SK-N-SH treated with all-trans-retinoic acid at 6 μM for 48 hours (cell line): ENCODE results near the gene LEPROT.

Experiments used
- ATAC-seq: fragments of 200-7000 bp; cut with Tn5 transposase; 3 replicates; pipeline ENCODE4 v1.9.1; 2020; ENCODE audit warnings: mild to moderate bottlenecking, moderate library complexity
- ARNTL ChIP-seq: fragments of 450-650 bp; formaldehyde crosslinking; IDR thresholded peaks from 2 replicates; pipeline ENCODE4 v1.5.0; 2020; ENCODE audit warnings: low read depth, mild to moderate bottlenecking, moderate library complexity, borderline replicate concordance
- BACH2 ChIP-seq: fragments of 250-450 bp; sonication (Bioruptor Pico); IDR thresholded peaks from 2 replicates; pipeline ENCODE4 v1.9.0; 2021; ENCODE audit warnings: mild to moderate bottlenecking, borderline replicate concordance
- ESRRG ChIP-seq: fragments of 250-450 bp; sonication (Bioruptor Pico); IDR thresholded peaks from 2 replicates; pipeline ENCODE4 v1.6.1; 2021; ENCODE audit warnings: mild to moderate bottlenecking
- GLIS3 ChIP-seq: fragments of 250-450 bp; sonication (Bioruptor Pico); IDR thresholded peaks from 2 replicates; pipeline ENCODE4 v1.5.0; 2020; ENCODE audit warnings: mild to moderate bottlenecking, moderate library complexity
- ISL1 ChIP-seq: fragments of 250-450 bp; sonication (Bioruptor Pico); IDR thresholded peaks from 2 replicates; pipeline ENCODE4 v2.1.2; 2022; ENCODE audit warnings: mild to moderate bottlenecking, moderate library complexity
- OSR1 ChIP-seq: fragments of 250-450 bp; sonication (Bioruptor Pico); IDR thresholded peaks from 2 replicates; pipeline ENCODE4 v1.8.0; 2022; ENCODE audit warnings: moderate library complexity, mild to moderate bottlenecking, inconsistent platforms
- PATZ1 ChIP-seq: fragments of 250-450 bp; sonication (Bioruptor Pico); IDR thresholded peaks from 2 replicates; pipeline ENCODE4 v1.8.0; 2020; ENCODE audit warnings: mild to moderate bottlenecking, moderate library complexity, borderline replicate concordance
- POU6F1 ChIP-seq: fragments of 250-450 bp; sonication (Bioruptor Pico); IDR thresholded peaks from 2 replicates; pipeline ENCODE4 v1.8.0; 2021; ENCODE audit warnings: low read depth, mild to moderate bottlenecking, moderate library complexity, borderline replicate concordance
- PPARA ChIP-seq: fragments of 250-450 bp; sonication (Bioruptor Pico); IDR thresholded peaks from 2 replicates; pipeline ENCODE4 v1.5.0; 2020; ENCODE audit warnings: mild to moderate bottlenecking, borderline replicate concordance
- RARB ChIP-seq: fragments of 250-450 bp; sonication (Bioruptor Pico); IDR thresholded peaks from 2 replicates; pipeline ENCODE4 v1.8.0; 2021; ENCODE audit warnings: mild to moderate bottlenecking, moderate library complexity
- SNAI2 ChIP-seq: fragments of 250-450 bp; sonication (Bioruptor Pico); IDR thresholded peaks from 2 replicates; pipeline ENCODE4 v1.5.0; 2020; ENCODE audit warnings: mild to moderate bottlenecking, moderate library complexity
- TCF4 ChIP-seq: fragments of 250-450 bp; sonication (Bioruptor Pico); IDR thresholded peaks from 2 replicates; pipeline ENCODE4 v1.8.0; 2021; ENCODE audit warnings: mild to moderate bottlenecking, moderate library complexity, borderline replicate concordance
- TOX ChIP-seq: fragments of 250-450 bp; sonication (Bioruptor Pico); IDR thresholded peaks from 2 replicates; pipeline ENCODE4 v1.8.0; 2021; ENCODE audit warnings: mild to moderate bottlenecking, moderate library complexity, borderline replicate concordance
- ZC3H10 ChIP-seq: fragments of 250-450 bp; sonication (Bioruptor Pico); IDR thresholded peaks from 2 replicates; pipeline ENCODE4 v1.5.1; 2021; ENCODE audit warnings: mild to moderate bottlenecking, moderate library complexity
- ZFP3 ChIP-seq: fragments of 250-450 bp; sonication (Bioruptor Pico); IDR thresholded peaks from 2 replicates; pipeline ENCODE4 v1.5.0; 2020; ENCODE audit warnings: mild to moderate bottlenecking, moderate library complexity
- ZFP30 ChIP-seq: fragments of 450-650 bp; formaldehyde crosslinking; IDR thresholded peaks from 2 replicates; pipeline ENCODE4 v1.5.0; 2022; ENCODE audit warnings: mild to moderate bottlenecking, moderate library complexity
- ZNF565 ChIP-seq: fragments of 450-650 bp; formaldehyde crosslinking; conservative IDR thresholded peaks from 2 replicates; pipeline ENCODE4 v1.5.0; 2020; ENCODE audit warnings: low read depth, mild to moderate bottlenecking, moderate library complexity
- ZNF70 ChIP-seq: fragments of 450-650 bp; formaldehyde crosslinking; IDR thresholded peaks from 2 replicates; pipeline ENCODE4 v1.5.0; 2020; ENCODE audit warnings: mild to moderate bottlenecking, moderate library complexity
- ZNF8 ChIP-seq: fragments of 450-650 bp; formaldehyde crosslinking; IDR thresholded peaks from 2 replicates; pipeline ENCODE4 v1.5.0; 2020; ENCODE audit warnings: mild to moderate bottlenecking, moderate library complexity
- TF ChIP-seq, protein P1 (sequence below): fragments of 250-450 bp; sonication (Bioruptor Pico); IDR thresholded peaks from 2 replicates; pipeline ENCODE4 v1.5.0; 2020; ENCODE audit warnings: mild to moderate bottlenecking, moderate library complexity
- TF ChIP-seq, protein P2 (sequence below): fragments of 250-450 bp; sonication (Bioruptor Pico); IDR thresholded peaks from 2 replicates; pipeline ENCODE4 v1.5.1; 2020; ENCODE audit warnings: low read depth, mild to moderate bottlenecking, moderate library complexity

The LEPROT gene

GRCh38 chr1:65423884-65424572 lies 3.6 kb downstream of the LEPROT start:
- TF ChIP-seq OSR1 (CRISPR knock-in tag) (no peak), PPARA (CRISPR knock-in tag) (no peak), ZC3H10 (no peak), ARNTL (CRISPR knock-in tag) (no peak), SNAI2 (CRISPR knock-in tag) (no peak), TOX (CRISPR knock-in tag) (no peak), PATZ1 (no peak), TCF4 (CRISPR knock-in tag) (no peak), ZFP30 (CRISPR knock-in tag) (no peak), ZNF70 (CRISPR knock-in tag) (no peak), GLIS3 (CRISPR knock-in tag) (no peak), ZNF565 (CRISPR knock-in tag) (no peak), ESRRG (CRISPR knock-in tag) (no peak), ZNF8 (CRISPR knock-in tag) (no peak)
- TF ChIP-seq, protein P1, sequence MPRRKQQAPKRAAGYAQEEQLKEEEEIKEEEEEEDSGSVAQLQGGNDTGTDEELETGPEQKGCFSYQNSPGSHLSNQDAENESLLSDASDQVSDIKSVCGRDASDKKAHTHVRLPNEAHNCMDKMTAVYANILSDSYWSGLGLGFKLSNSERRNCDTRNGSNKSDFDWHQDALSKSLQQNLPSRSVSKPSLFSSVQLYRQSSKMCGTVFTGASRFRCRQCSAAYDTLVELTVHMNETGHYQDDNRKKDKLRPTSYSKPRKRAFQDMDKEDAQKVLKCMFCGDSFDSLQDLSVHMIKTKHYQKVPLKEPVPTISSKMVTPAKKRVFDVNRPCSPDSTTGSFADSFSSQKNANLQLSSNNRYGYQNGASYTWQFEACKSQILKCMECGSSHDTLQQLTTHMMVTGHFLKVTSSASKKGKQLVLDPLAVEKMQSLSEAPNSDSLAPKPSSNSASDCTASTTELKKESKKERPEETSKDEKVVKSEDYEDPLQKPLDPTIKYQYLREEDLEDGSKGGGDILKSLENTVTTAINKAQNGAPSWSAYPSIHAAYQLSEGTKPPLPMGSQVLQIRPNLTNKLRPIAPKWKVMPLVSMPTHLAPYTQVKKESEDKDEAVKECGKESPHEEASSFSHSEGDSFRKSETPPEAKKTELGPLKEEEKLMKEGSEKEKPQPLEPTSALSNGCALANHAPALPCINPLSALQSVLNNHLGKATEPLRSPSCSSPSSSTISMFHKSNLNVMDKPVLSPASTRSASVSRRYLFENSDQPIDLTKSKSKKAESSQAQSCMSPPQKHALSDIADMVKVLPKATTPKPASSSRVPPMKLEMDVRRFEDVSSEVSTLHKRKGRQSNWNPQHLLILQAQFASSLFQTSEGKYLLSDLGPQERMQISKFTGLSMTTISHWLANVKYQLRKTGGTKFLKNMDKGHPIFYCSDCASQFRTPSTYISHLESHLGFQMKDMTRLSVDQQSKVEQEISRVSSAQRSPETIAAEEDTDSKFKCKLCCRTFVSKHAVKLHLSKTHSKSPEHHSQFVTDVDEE (CRISPR knock-in tag): no peak
- TF ChIP-seq, protein P2, sequence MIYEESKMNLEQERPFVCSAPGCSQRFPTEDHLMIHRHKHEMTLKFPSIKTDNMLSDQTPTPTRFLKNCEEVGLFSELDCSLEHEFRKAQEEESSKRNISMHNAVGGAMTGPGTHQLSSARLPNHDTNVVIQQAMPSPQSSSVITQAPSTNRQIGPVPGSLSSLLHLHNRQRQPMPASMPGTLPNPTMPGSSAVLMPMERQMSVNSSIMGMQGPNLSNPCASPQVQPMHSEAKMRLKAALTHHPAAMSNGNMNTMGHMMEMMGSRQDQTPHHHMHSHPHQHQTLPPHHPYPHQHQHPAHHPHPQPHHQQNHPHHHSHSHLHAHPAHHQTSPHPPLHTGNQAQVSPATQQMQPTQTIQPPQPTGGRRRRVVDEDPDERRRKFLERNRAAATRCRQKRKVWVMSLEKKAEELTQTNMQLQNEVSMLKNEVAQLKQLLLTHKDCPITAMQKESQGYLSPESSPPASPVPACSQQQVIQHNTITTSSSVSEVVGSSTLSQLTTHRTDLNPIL (CRISPR knock-in tag): no peak
- no peak for ATAC-seq

GRCh38 chr1:65424573-65424889 lies 4.1 kb downstream of the LEPROT start:
- TF ChIP-seq ZFP30 (CRISPR knock-in tag) (no peak), SNAI2 (CRISPR knock-in tag) (no peak), ZFP3 (CRISPR knock-in tag) (no peak), ARNTL (CRISPR knock-in tag) (no peak), POU6F1 (no peak), ZC3H10 (no peak), TCF4 (CRISPR knock-in tag) (no peak), ESRRG (CRISPR knock-in tag) (no peak), BACH2 (no peak), TOX (CRISPR knock-in tag) (no peak), ZNF70 (CRISPR knock-in tag) (no peak), ISL1 (CRISPR knock-in tag) (no peak), PPARA (CRISPR knock-in tag) (no peak), ZNF8 (CRISPR knock-in tag) (no peak), RARB (CRISPR knock-in tag) (no peak), PATZ1 (no peak), OSR1 (CRISPR knock-in tag) (no peak), GLIS3 (CRISPR knock-in tag) (no peak)
- TF ChIP-seq, protein P1 (CRISPR knock-in tag): no peak
- TF ChIP-seq, protein P2 (CRISPR knock-in tag): no peak
- no peak for ATAC-seq
